Osteoblast (primary cell): ENCODE data around the gene SCP2D1. TPM values are rescaled to one million over a fixed set of nuclear protein-coding genes. Genes with fewer than 3 reads are reported as not detected.

Source experiments
- DNase-seq: peaks from one replicate; pipeline ENCODE4 v3.0.0; 2011; ENCODE audit warnings: low spot score, mixed read lengths; ENCODE audit not compliant: insufficient read length; ENCODE audit errors: missing footprints
- H2AFZ ChIP-seq: 2 replicates; pipeline ENCODE4 v1.6.0; 2011; ENCODE audit warnings: mild to moderate bottlenecking, low read length
- H3K27ac ChIP-seq: 2 replicates; pipeline ENCODE4 v1.5.1; 2011; ENCODE audit warnings: mild to moderate bottlenecking, low read depth, low read length, moderate library complexity
- H3K27me3 ChIP-seq: 2 replicates; pipeline ENCODE4 v1.6.0; 2012; ENCODE audit warnings: mild to moderate bottlenecking, control low read depth, inconsistent platforms, low read length, moderate library complexity; ENCODE audit not compliant: insufficient read depth
- H3K36me3 ChIP-seq: 2 replicates; pipeline ENCODE4 v1.5.1; 2011; ENCODE audit warnings: mild to moderate bottlenecking, low read length, control low read depth, moderate library complexity; ENCODE audit not compliant: insufficient read depth
- H3K4me1 ChIP-seq: 2 replicates; pipeline ENCODE4 v1.5.1; 2011; ENCODE audit warnings: mild to moderate bottlenecking, low read length, control low read depth, moderate library complexity; ENCODE audit not compliant: insufficient read depth
- H3K4me2 ChIP-seq: 2 replicates; pipeline ENCODE4 v1.6.0; 2011; ENCODE audit warnings: mild to moderate bottlenecking, low read length; ENCODE audit not compliant: insufficient read depth
- H3K4me3 ChIP-seq: fragments of 200-600 bp; sonication (generic); 3 replicates; pipeline ENCODE4 v1.5.1; 2012; ENCODE audit warnings: mild to moderate bottlenecking, low read length, inconsistent platforms; ENCODE audit not compliant: insufficient read depth
- H3K79me2 ChIP-seq: 2 replicates; pipeline ENCODE4 v1.6.0; 2012; ENCODE audit warnings: mild to moderate bottlenecking, low read length, control low read depth, inconsistent platforms; ENCODE audit not compliant: insufficient read depth
- H3K9me3 ChIP-seq: 2 replicates; pipeline ENCODE4 v1.5.1; 2011; ENCODE audit warnings: low read depth, low read length, control low read depth
- H4K20me1 ChIP-seq: 2 replicates; pipeline ENCODE4 v1.6.0; 2012; ENCODE audit warnings: mild to moderate bottlenecking, low read length, control low read depth; ENCODE audit not compliant: insufficient read depth
- CTCF ChIP-seq: IDR thresholded peaks from 2 replicates; pipeline ENCODE4 v1.5.1; 2011; ENCODE audit warnings: mild to moderate bottlenecking, low read depth, low read length, moderate library complexity; ENCODE audit errors: extremely low read depth
- total RNA-seq: library from RNA; depleted of rRNA; stranded (reverse); fragments of >200 nt; gene quantifications from 2 replicates; pipeline ENCODE4 v1.2.3, GENCODE V29; 2012

SCP2D1 gene
- total RNA-seq, 1 donor = not detected

- no peak for DNase-seq
- Histone ChIP-seq H3K9me3 (no peaks in the 10 kb centered on the region), H3K4me2 (no peak overlapping the region), H2AFZ (no peak overlapping the region), H3K4me1 (no peaks in the 10 kb centered on the region), H3K36me3 (no peaks in the 10 kb centered on the region), H3K4me3 (no peak overlapping the region), H3K27me3 (no peaks in the 10 kb centered on the region), H3K27ac (no peak overlapping the region), H3K79me2 (no peaks in the 10 kb centered on the region), H4K20me1 (no peaks in the 10 kb centered on the region)
- no peak for TF ChIP-seq CTCF
These were observed 18.4 kb downstream of the SCP2D1 start for GRCh38 chr20:18831830-18832499.

- H3K4me1 ChIP-seq = no peaks in the 10 kb centered on the region
- no peak overlapping the region for H3K27ac ChIP-seq
- no peaks in the 10 kb centered on the region for H3K9me3 ChIP-seq
- DNase-seq = no peak
- no peak overlapping the region for H2AFZ ChIP-seq
- no peaks in the 10 kb centered on the region for H3K36me3 ChIP-seq
- no peaks in the 10 kb centered on the region for H4K20me1 ChIP-seq
- H3K4me2 ChIP-seq = no peak overlapping the region
- H3K27me3 ChIP-seq = no peaks in the 10 kb centered on the region
- no peaks in the 10 kb centered on the region for H3K79me2 ChIP-seq
- no peak for TF ChIP-seq CTCF
- H3K4me3 ChIP-seq = no peak overlapping the region
These were observed 19.1 kb downstream of the SCP2D1 start for GRCh38 chr20:18832546-18833200.

GRCh38 chr20:18835466-18836256 is 22.1 kb downstream of the SCP2D1 start:
- Histone ChIP-seq H3K27me3 (no peaks in the 10 kb centered on the region), H3K4me3 (no peak overlapping the region), H4K20me1 (no peaks in the 10 kb centered on the region), H3K36me3 (no peaks in the 10 kb centered on the region), H3K9me3 (no peaks in the 10 kb centered on the region), H3K4me1 (no peaks in the 10 kb centered on the region), H3K4me2 (no peak overlapping the region), H2AFZ (no peak overlapping the region), H3K27ac (no peak overlapping the region), H3K79me2 (no peaks in the 10 kb centered on the region)
- no peak for DNase-seq
- TF ChIP-seq CTCF = no peak

GRCh38 chr20:18837718-18838117 is 24.1 kb downstream of the SCP2D1 start:
- H3K27me3 ChIP-seq = no peaks in the 10 kb centered on the region
- no peaks in the 10 kb centered on the region for H3K9me3 ChIP-seq
- H2AFZ ChIP-seq = no peak overlapping the region
- no peak for TF ChIP-seq CTCF
- H3K4me3 ChIP-seq = no peak overlapping the region
- H3K4me2 ChIP-seq = no peak overlapping the region
- no peaks in the 10 kb centered on the region for H3K79me2 ChIP-seq
- H3K4me1 ChIP-seq = no peaks in the 10 kb centered on the region
- H3K36me3 ChIP-seq = no peaks in the 10 kb centered on the region
- H3K27ac ChIP-seq = no peak overlapping the region
- no peaks in the 10 kb centered on the region for H4K20me1 ChIP-seq
- DNase-seq = no peak
